Measurements from ENCODE around the gene TOX3. TPM values are rescaled to one million over a fixed set of nuclear protein-coding genes. Genes with fewer than 3 reads are reported as not detected.

TOX3 gene
- total RNA-seq, 1 experiment from 2014 or later, result 20.2 TPM

DNA sequence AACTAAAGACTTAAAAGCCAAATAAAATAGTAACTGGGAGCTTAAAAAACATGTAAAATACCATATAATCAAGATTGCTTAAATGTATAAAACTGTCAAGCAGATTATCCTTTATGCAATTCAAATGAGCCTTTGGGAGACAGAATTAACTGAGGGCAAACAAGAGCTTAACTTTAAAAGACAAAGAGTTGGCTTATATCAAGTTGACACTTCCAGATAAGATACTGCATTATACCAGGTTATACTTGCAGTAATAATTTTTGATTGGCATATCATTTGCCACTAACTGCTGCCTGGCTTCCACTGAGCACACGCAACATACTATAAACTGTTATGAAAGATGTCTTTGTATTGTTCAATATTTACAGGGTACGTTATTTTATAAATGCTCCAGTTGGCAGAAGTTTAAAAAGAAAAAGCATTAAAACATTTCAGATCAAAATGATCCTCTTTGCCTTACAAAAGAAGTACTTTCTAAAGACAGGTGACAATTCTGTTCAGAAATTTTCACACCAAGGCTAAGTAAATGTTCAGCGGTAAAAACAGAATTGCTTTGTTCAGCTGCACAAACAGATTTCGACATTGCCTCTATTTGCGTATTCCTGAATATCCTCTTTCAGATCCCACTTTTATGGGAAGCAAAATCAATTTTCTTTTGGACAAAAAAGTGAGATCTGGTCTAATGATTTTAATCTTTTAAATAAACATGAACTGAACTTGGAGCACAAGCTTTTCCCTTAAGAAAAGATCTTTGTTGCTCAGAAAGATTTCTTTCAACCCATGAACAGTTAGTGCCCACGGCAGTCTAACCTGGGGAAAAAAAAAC, 50.7 kb downstream of the TOX3 start:
- no peak overlapping the region for H3K4me3 Mint-ChIP-seq
- H3K18ac ChIP-seq (ENCODE audit: insufficient read length, low read depth, low read length), result no peak overlapping the region
- H2BK5ac ChIP-seq (ENCODE audit: insufficient read length, low read length), result no peak overlapping the region
- no peak overlapping the region for H4K5ac ChIP-seq (ENCODE audit: insufficient read length, low read depth, low read length)
- H3K14ac ChIP-seq (ENCODE audit: insufficient read depth, low read length), result no peak overlapping the region
- H2BK120ac ChIP-seq (ENCODE audit: low read depth, low read length, poor library complexity, severe bottlenecking), result no peak overlapping the region
- DNase-seq, result no peak
- TF ChIP-seq, protein P1, sequence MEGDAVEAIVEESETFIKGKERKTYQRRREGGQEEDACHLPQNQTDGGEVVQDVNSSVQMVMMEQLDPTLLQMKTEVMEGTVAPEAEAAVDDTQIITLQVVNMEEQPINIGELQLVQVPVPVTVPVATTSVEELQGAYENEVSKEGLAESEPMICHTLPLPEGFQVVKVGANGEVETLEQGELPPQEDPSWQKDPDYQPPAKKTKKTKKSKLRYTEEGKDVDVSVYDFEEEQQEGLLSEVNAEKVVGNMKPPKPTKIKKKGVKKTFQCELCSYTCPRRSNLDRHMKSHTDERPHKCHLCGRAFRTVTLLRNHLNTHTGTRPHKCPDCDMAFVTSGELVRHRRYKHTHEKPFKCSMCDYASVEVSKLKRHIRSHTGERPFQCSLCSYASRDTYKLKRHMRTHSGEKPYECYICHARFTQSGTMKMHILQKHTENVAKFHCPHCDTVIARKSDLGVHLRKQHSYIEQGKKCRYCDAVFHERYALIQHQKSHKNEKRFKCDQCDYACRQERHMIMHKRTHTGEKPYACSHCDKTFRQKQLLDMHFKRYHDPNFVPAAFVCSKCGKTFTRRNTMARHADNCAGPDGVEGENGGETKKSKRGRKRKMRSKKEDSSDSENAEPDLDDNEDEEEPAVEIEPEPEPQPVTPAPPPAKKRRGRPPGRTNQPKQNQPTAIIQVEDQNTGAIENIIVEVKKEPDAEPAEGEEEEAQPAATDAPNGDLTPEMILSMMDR (conservative IDR thresholded peaks at IDR 0.05), result no peak
- H4K20me1 ChIP-seq (ENCODE audit: control insufficient read depth, insufficient read depth, insufficient read length), result no peaks in the 10 kb centered on the region
- H3K27me3 ChIP-seq (ENCODE audit: insufficient read depth, low read length), result no peaks in the 10 kb centered on the region
- H3K4me1 ChIP-seq (ENCODE audit: insufficient read depth, low read length), result peaks cover 5% of the 10 kb centered on the region
- no peak overlapping the region for H2AFZ ChIP-seq (ENCODE audit: low read length)
- WGBS (ENCODE audit: extremely low coverage, insufficient read length, low lambda C conversion rate), result no CpG with 5 or more reads among the region's 6 CpGs
- no peak overlapping the region for H3K4ac ChIP-seq (ENCODE audit: low read depth, low read length)
- no peak overlapping the region for H3K56ac ChIP-seq (ENCODE audit: insufficient read length, low read depth, low read length)
- H2BK15ac ChIP-seq (ENCODE audit: low read depth, low read length), result no peak overlapping the region
- H3K9me3 Mint-ChIP-seq, result no peaks in the 10 kb centered on the region
- peaks cover 2 to 10% (median 5%) of the 10 kb centered on the region in 3 experiments; a peak in 6 of 7 replicates for H3K36me3 Mint-ChIP-seq (ENCODE audit: insufficient read depth in 1 of 3, low read depth in 3 of 3)
- no peak overlapping the region for H3T11ph ChIP-seq (ENCODE audit: low read length)
- H4K8ac ChIP-seq (replicated peaks; ENCODE audit: insufficient read length, low read depth, low read length), result no peak overlapping the region
- H2AK5ac ChIP-seq (ENCODE audit: insufficient read length, low read length), result no peak overlapping the region
- no peaks in the 10 kb centered on the region for H3K23me2 ChIP-seq (ENCODE audit: insufficient read length, low read depth, low read length, poor library complexity, severe bottlenecking)
- no peak overlapping the region for H2BK12ac ChIP-seq (ENCODE audit: insufficient read length, low read depth, low read length)
- H2BK20ac ChIP-seq (ENCODE audit: low read depth, low read length, poor library complexity, severe bottlenecking), result no peak overlapping the region
- 0 out of 7 replicates have a peak overlapping the region, but pooled peaks of 1 of the 3 experiments have one; percentile 32 for H3K27ac Mint-ChIP-seq
- no peak overlapping the region for H3K27ac ChIP-seq (ENCODE audit: insufficient read length, low read depth, low read length)
- H3K23ac ChIP-seq (ENCODE audit: insufficient read length, low read depth, low read length), result no peak overlapping the region
- H3K9me3 ChIP-seq (ENCODE audit: control insufficient read depth, low read depth, low read length), result no peaks in the 10 kb centered on the region
- peaks cover 5% of the 10 kb centered on the region for H3K79me1 ChIP-seq (ENCODE audit: insufficient read depth, low read depth, low read length, poor library complexity, severe bottlenecking)
- peaks cover 49 to 70% of the 10 kb centered on the region in 2 experiments for H3K4me1 Mint-ChIP-seq
- H4K91ac ChIP-seq (ENCODE audit: insufficient read length, low read depth, low read length), result no peak overlapping the region
- H3K4me2 ChIP-seq (ENCODE audit: insufficient read depth, insufficient read length, low read length), result no peak overlapping the region
- H3K79me2 ChIP-seq (ENCODE audit: insufficient read depth, low read length), result peaks cover 2% of the 10 kb centered on the region; the same call in 1 of the 2 replicates
- H3K27me3 Mint-ChIP-seq (ENCODE audit: low read depth), result no peaks in the 10 kb centered on the region
- H3K9ac ChIP-seq (ENCODE audit: extremely low read depth, insufficient read length, low read length), result no peak overlapping the region

Data from H9 (cell line).